ENCODE data around the gene METTL6.

GRCh38 chr3:15427981-15428380 is 637 bp upstream of the METTL6 start:
- TF ChIP-seq CTCF (IDR thresholded peaks at IDR 0.05) = no peak
- no peak for TF ChIP-seq EZH2 (IDR thresholded peaks at IDR 0.05; ENCODE audit: borderline replicate concordance, insufficient read depth, low read depth, low read length, poor library complexity, severe bottlenecking)

Data from B cell (primary cell).